Stomach (tissue), 4 donors: Measurements from ENCODE around the gene COL3A1.

Source experiments
- CTCF ChIP-seq, 7 experiments: fragments of 450-650 bp in 4 of 7; fragments of 200-600 bp in 3 of 7; sonication (generic) in 3 of 7; IDR thresholded peaks; one replicate each; pipeline ENCODE4 v1.5.1; 2016 to 2019; ENCODE audit warnings: antibody characterized with exemption in 7 of 7, control low read depth in 2 of 7, mild to moderate bottlenecking in 1 of 7
- EP300 ChIP-seq: sonication (generic); formaldehyde crosslinking; IDR thresholded peaks from one replicate; pipeline ENCODE4 v1.6.1; 2017; ENCODE audit warnings: antibody characterized with exemption
- POLR2A ChIP-seq, 4 donors: fragments of 450-650 bp; IDR thresholded peaks; one replicate each; pipeline ENCODE4 v1.6.1; 2016; ENCODE audit warnings: antibody characterized with exemption in 4 of 4, control low read depth in 2 of 4, mild to moderate bottlenecking in 1 of 4, moderate library complexity in 1 of 4

- TF ChIP-seq CTCF (IDR thresholded peaks at IDR 0.05) (no peak), EP300 (no peak), POLR2A (IDR thresholded peaks at IDR 0.05) (no peak)
Observed at GRCh38 chr2:188966079-188966571, 8.0 kb upstream of the COL3A1 start.
